Endodermal cell (in vitro differentiated cells): Measurements from ENCODE around the gene SCAND1. TPM values are rescaled to one million over a fixed set of nuclear protein-coding genes. Genes with fewer than 3 reads are reported as not detected.
A peak's percentile ranks its signal among the peaks of the same experiment; 100 is the strongest.
"Not testable (repeated sequence)": the region's sequence is repeated elsewhere in the genome, so short reads cannot be mapped to it uniquely, and the experiment has no call there.

Experiments
- DNase-seq: peaks from one replicate; pipeline ENCODE4 v3.0.0-alpha.2; 2017
- H3K27ac ChIP-seq: 2 replicates; pipeline ENCODE4 v1.5.1; 2013; ENCODE audit warnings: mild to moderate bottlenecking, low read depth, low read length, moderate library complexity
- H3K27me3 ChIP-seq: 2 replicates; pipeline ENCODE4 v1.6.1; 2013; ENCODE audit warnings: mild to moderate bottlenecking, low read length, moderate library complexity; ENCODE audit not compliant: insufficient read depth, control insufficient read depth, poor library complexity, severe bottlenecking
- H3K36me3 ChIP-seq: 2 replicates; pipeline ENCODE4 v1.7.0; 2013; ENCODE audit warnings: mild to moderate bottlenecking, low read length, moderate library complexity; ENCODE audit not compliant: control insufficient read depth, insufficient read depth
- H3K4me1 ChIP-seq: one replicate; pipeline ENCODE4 v1.7.0; 2013; ENCODE audit warnings: low read length; ENCODE audit not compliant: control insufficient read depth, insufficient read depth
- H3K4me3 ChIP-seq: 2 replicates; pipeline ENCODE4 v1.5.1; 2013; ENCODE audit warnings: mild to moderate bottlenecking, low read length, moderate library complexity
- H3K9ac ChIP-seq: 2 replicates; pipeline ENCODE4 v1.6.1; 2013; ENCODE audit warnings: mild to moderate bottlenecking, low read length, moderate library complexity; ENCODE audit not compliant: poor library complexity, severe bottlenecking; ENCODE audit errors: extremely low read depth
- H3K9me3 ChIP-seq: 2 replicates; pipeline ENCODE4 v1.6.1; 2013; ENCODE audit warnings: mild to moderate bottlenecking, low read length, moderate library complexity; ENCODE audit not compliant: control insufficient read depth
- H3K27ac Mint-ChIP-seq: 2 replicates; pipeline ENCODE4 v1.8.0; 2020; ENCODE audit warnings: mixed read lengths
- H3K27me3 Mint-ChIP-seq: 2 replicates; pipeline ENCODE4 v1.8.0; 2021; ENCODE audit warnings: mild to moderate bottlenecking, mixed read lengths; ENCODE audit not compliant: insufficient read depth
- H3K36me3 Mint-ChIP-seq: 2 replicates; pipeline ENCODE4 v1.8.0; 2020; ENCODE audit warnings: low read depth, mixed read lengths
- H3K4me1 Mint-ChIP-seq: 2 replicates; pipeline ENCODE4 v1.8.0; 2020; ENCODE audit warnings: mixed read lengths
- H3K4me3 Mint-ChIP-seq: 2 replicates; pipeline ENCODE4 v1.8.0; 2020; ENCODE audit warnings: mild to moderate bottlenecking, moderate library complexity, mixed read lengths
- H3K9me3 Mint-ChIP-seq: 2 replicates; pipeline ENCODE4 v1.8.0; 2020; ENCODE audit warnings: mild to moderate bottlenecking, mixed read lengths
- WGBS, 2 experiments: methylation state at CpG; one replicate each; pipeline versions ENCODE4 v1.1.5 to v1.1.7; 2013; ENCODE audit warnings: missing lambda C conversion rate in 2 of 2, mixed read lengths in 1 of 2; ENCODE audit not compliant: insufficient coverage in 1 of 2, insufficient read length in 1 of 2; 5-methylcytosine and 5-hydroxymethylcytosine counted together
- total RNA-seq, 2 donors: library from RNA; stranded (reverse); fragmentation: NEBNext Ultra II Directional in 1 of 2; extraction: Animal tissue kit (Norgen Biotek cat#: 25700) in 1 of 2; gene quantifications; 2 replicates in 1 of 2; 3 replicates in 1 of 2; pipeline ENCODE4 v1.2.1, GENCODE V29; 2021
- TF ChIP-seq, protein P1 (sequence below): fragments of 200-600 bp; sonication (generic); conservative IDR thresholded peaks from 2 replicates; pipeline ENCODE4 v1.5.0; 2021; ENCODE audit warnings: antibody characterized with exemption, mild to moderate bottlenecking

The SCAND1 gene
- total RNA-seq, 2 donors from 2014 or later: 56.3 to 59.5 TPM

DNA sequence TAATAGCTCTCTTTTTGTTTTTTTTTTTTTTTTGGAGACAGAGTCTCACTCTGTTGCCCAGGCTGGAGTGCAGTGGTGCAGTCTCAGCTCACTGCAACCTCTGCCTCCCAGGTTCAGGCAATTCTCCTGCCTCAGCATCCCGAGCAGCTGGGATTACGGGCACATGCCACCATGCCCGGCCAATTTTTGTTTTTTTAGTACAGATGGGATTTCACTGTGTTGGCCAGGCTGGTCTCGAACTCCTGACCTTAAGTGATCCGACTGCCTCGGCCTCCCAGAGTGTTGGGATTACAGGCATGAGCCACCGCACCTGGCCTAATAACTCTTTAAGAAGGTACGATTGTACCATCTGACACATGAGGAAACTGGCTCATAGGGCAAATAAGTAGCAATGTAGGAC lies 42.2 kb upstream of the SCAND1 start:
- H3K9me3 ChIP-seq, H3K4me1 Mint-ChIP-seq, H3K9ac ChIP-seq, H3K27ac ChIP-seq, H3K36me3 Mint-ChIP-seq, H3K4me3 ChIP-seq, H3K36me3 ChIP-seq, H3K4me1 ChIP-seq, H3K4me3 Mint-ChIP-seq, H3K9me3 Mint-ChIP-seq, H3K27me3 Mint-ChIP-seq, H3K27ac Mint-ChIP-seq, DNase-seq, H3K27me3 ChIP-seq: not testable (repeated sequence)
- 93 to 95% methylated on average over 6 to 8 of the region's 8 CpGs for WGBS, 2 experiments

DNA sequence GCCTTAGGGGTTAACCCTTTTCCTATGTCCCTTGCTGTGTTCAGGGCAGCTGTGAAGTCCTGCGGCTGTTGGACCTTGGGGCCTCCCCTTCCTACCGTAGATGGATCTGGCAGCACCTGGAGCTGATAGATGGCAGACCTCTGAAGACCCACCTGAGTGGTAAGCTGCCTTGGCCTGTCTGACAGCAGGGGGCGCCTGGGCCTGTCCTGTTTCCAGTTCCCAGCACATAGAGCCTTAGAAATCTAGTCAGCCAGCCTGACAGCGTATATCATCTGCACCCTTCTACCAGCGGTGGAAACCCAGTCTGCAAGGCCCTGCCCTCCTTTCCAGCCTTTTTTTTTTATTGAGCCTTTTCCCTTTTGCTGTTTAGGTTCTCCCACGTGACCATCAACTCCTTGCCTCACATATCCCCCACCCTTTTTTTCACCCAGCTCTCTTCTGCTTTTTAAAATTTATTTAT lies 40.7 kb upstream of the SCAND1 start:
- Histone ChIP-seq H3K9ac (no peak overlapping the region), H3K36me3 (no peaks in the 10 kb centered on the region), H3K4me1 (no peaks in the 10 kb centered on the region), H3K4me3 (no peak overlapping the region), H3K27me3 (no peaks in the 10 kb centered on the region), H3K9me3 (no peaks in the 10 kb centered on the region), H3K27ac (no peak overlapping the region)
- WGBS, 2 experiments: 11 to 19% methylated on average over 3 to 6 of the region's 6 CpGs
- TF ChIP-seq, protein P1, sequence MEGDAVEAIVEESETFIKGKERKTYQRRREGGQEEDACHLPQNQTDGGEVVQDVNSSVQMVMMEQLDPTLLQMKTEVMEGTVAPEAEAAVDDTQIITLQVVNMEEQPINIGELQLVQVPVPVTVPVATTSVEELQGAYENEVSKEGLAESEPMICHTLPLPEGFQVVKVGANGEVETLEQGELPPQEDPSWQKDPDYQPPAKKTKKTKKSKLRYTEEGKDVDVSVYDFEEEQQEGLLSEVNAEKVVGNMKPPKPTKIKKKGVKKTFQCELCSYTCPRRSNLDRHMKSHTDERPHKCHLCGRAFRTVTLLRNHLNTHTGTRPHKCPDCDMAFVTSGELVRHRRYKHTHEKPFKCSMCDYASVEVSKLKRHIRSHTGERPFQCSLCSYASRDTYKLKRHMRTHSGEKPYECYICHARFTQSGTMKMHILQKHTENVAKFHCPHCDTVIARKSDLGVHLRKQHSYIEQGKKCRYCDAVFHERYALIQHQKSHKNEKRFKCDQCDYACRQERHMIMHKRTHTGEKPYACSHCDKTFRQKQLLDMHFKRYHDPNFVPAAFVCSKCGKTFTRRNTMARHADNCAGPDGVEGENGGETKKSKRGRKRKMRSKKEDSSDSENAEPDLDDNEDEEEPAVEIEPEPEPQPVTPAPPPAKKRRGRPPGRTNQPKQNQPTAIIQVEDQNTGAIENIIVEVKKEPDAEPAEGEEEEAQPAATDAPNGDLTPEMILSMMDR: peak; percentile 95
- no peaks in the 10 kb centered on the region for H3K27me3 Mint-ChIP-seq
- peaks cover 9% of the 10 kb centered on the region for H3K4me1 Mint-ChIP-seq
- H3K9me3 Mint-ChIP-seq: no peaks in the 10 kb centered on the region
- no peaks in the 10 kb centered on the region for H3K36me3 Mint-ChIP-seq
- peak; percentile 98 for DNase-seq
- H3K4me3 Mint-ChIP-seq: no peak overlapping the region
- no peak overlapping the region for H3K27ac Mint-ChIP-seq

DNA sequence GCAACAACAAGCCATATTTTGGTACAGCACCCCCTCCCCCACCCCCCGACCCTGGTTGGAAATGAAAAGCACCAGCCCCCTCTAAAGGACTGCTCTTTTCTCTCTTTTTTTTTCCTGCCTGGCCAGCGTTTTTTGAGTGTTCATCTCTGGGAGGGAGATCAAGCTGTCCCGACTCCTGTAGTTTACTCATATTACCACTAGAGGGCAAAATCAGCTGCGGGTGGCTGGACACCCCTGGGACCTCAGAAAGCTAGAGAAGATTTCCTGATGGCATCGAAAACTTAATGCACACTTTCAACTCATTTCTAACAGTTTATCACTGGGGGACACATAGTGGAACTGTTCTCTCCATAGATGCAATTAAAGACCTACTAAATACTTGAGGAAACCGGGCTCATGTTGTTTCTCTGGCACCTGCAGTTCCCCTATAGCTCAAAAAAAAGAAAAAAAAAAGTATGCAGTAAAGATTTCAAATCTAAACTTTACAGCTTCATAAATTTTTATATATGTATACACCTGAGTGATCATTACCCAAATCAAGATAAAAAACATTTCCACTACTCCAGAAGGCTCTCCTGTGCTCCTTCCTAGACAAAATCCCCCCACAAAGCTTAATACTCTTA lies 38.5 kb upstream of the SCAND1 start:
- Mint-ChIP-seq H3K27me3 (peaks cover 6% of the 10 kb centered on the region), H3K27ac (no peak overlapping the region), H3K9me3 (no peaks in the 10 kb centered on the region), H3K36me3 (no peaks in the 10 kb centered on the region), H3K4me3 (no peak overlapping the region), H3K4me1 (peaks cover 9% of the 10 kb centered on the region)
- H3K27me3 ChIP-seq: peaks cover 7% of the 10 kb centered on the region
- peak; percentile 73 for DNase-seq
- H3K4me3 ChIP-seq: no peak overlapping the region
- TF ChIP-seq, protein P1: peak; percentile 87
- no peaks in the 10 kb centered on the region for H3K36me3 ChIP-seq
- no peaks in the 10 kb centered on the region for H3K9me3 ChIP-seq
- no peaks in the 10 kb centered on the region for H3K4me1 ChIP-seq
- WGBS, 2 experiments: 10 to 50% methylated on average over 2 to 6 of the region's 6 CpGs
- no peak overlapping the region for H3K9ac ChIP-seq
- H3K27ac ChIP-seq: no peak overlapping the region
